HepG2 (cell line): ENCODE results near the gene EFCAB13. TPM values are rescaled to one million over a fixed set of nuclear protein-coding genes. Genes with fewer than 3 reads are reported as not detected.

Experiments used
- CENPT ChIP-seq: sonication (generic); formaldehyde crosslinking; IDR thresholded peaks from 2 replicates; pipeline ENCODE4 v1.8.0; 2022; ENCODE audit warnings: low read depth, mild to moderate bottlenecking, moderate library complexity, missing genetic modification reagents
- KDM2A ChIP-seq: sonication (generic); formaldehyde crosslinking; IDR thresholded peaks from 2 replicates; pipeline ENCODE4 v1.4.0; 2020; ENCODE audit warnings: low read depth, missing genetic modification reagents, borderline replicate concordance
- KLF6 ChIP-seq: IDR thresholded peaks from 2 replicates; pipeline ENCODE4 v1.8.0; 2016; ENCODE audit warnings: missing biosample characterization, missing genetic modification reagents
- RXRB ChIP-seq: IDR thresholded peaks from 2 replicates; pipeline ENCODE4 v1.6.1; 2016; ENCODE audit warnings: borderline replicate concordance, missing genetic modification reagents, missing compliant biosample characterization
- SALL1 ChIP-seq: sonication (generic); formaldehyde crosslinking; IDR thresholded peaks from 2 replicates; pipeline ENCODE4 v1.8.0; 2022; ENCODE audit warnings: mild to moderate bottlenecking, missing genetic modification reagents
- ZBTB1 ChIP-seq: sonication (generic); formaldehyde crosslinking; IDR thresholded peaks from 2 replicates; pipeline ENCODE4 v1.4.0; 2020; ENCODE audit warnings: missing genetic modification reagents, borderline replicate concordance
- ZNF562 ChIP-seq: sonication (generic); formaldehyde crosslinking; IDR thresholded peaks from 2 replicates; pipeline ENCODE4 v1.8.0; 2022; ENCODE audit warnings: missing genetic modification reagents, borderline replicate concordance
- ZNF775 ChIP-seq: sonication (generic); formaldehyde crosslinking; IDR thresholded peaks from 2 replicates; pipeline ENCODE4 v1.4.0; 2020; ENCODE audit warnings: missing genetic modification reagents, mild to moderate bottlenecking, moderate library complexity, borderline replicate concordance
- polyA plus RNA-seq, 8 experiments: library from polyadenylated mRNA; depleted of rRNA in 3 of 8; stranded (reverse) in 7 of 8; unstranded in 1 of 8; fragments of >200 nt; fragmentation: Illumina TruSeq in 4 of 8; extraction: Trizol in 4 of 8; gene quantifications; 2 replicates each; pipeline versions ENCODE4 v1.2.1 to v1.2.3, GENCODE V29; 2011 to 2016; ENCODE audit warnings: low read depth in 4 of 8, missing spikeins in 1 of 8, mixed read lengths in 1 of 8; ENCODE audit not compliant: insufficient read depth in 1 of 8
- total RNA-seq, 5 experiments: library from RNA; depleted of rRNA; stranded (reverse); fragments of >200 nt; fragmentation: Illumina TruSeq; extraction: Trizol; gene quantifications; 2 replicates each; pipeline ENCODE4 v1.2.3, GENCODE V29; 2016; ENCODE audit warnings: low read depth in 1 of 5
- TF ChIP-seq, protein P1 (sequence below): sonication (generic); formaldehyde crosslinking; IDR thresholded peaks from 2 replicates; pipeline ENCODE4 v1.4.0; 2020; ENCODE audit warnings: missing genetic modification reagents, low read depth, mild to moderate bottlenecking, borderline replicate concordance
- TF ChIP-seq, protein P2 (sequence below): sonication (generic); formaldehyde crosslinking; IDR thresholded peaks from 2 replicates; pipeline ENCODE4 v1.4.0; 2020; ENCODE audit warnings: mild to moderate bottlenecking, missing genetic modification reagents
- TF ChIP-seq, protein P3 (sequence below): sonication (generic); formaldehyde crosslinking; IDR thresholded peaks from 2 replicates; pipeline ENCODE4 v1.4.0; 2020; ENCODE audit warnings: missing genetic modification reagents, mild to moderate bottlenecking, borderline replicate concordance
- TF ChIP-seq, protein P4 (sequence below): sonication (generic); formaldehyde crosslinking; IDR thresholded peaks from 2 replicates; pipeline ENCODE4 v1.5.0; 2020; ENCODE audit warnings: mild to moderate bottlenecking, missing genetic modification reagents, borderline replicate concordance

The EFCAB13 gene
- total and polyA plus RNA-seq, 2 of the 13 experiments (the other 11 are each of a cell fraction or from before 2014, with no cell fraction given), result 0.22 to 0.71 TPM

DNA sequence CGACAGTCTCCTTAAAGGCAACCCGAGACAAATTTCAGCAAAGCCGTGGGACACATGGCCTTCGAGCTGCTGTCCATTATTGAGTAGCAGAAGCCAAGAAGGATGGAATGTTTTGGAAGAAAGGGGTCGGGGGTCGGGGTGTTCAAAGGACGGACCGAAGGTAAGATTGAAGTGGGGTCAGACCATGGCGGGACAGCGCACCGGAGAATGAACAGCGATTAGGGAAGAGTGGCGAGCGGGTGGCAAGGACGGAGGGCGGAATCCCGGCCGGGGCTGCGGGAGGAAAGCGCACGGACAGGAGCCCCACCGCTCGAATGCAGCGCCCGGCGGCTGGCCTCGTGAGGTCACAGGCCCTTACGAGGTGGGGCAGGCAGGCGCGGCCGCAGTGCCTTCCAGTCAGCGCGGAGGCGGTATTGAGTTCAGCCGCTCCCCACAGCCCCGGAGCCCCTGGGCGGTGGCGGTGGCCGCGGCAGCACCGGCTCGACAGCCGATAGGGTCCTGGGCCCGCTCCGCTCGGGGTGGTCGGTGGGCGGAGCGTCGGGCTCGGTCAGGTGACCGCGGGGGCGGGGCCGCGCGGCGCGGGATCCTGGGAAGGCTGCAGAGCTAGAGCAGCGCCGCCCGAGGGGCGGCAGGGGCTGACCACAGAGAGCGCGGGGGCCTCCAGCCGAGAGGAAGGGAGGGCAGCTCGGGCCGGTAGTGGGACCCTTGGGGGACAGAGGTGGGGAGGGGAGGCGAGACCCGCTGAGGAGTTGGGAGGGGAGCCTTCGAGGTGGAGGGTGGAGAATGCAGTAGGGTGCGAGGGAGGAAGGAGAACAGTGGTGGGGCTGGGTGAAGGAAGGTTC, at the start of gene EFCAB13 (continued):
- TF ChIP-seq, protein P1, sequence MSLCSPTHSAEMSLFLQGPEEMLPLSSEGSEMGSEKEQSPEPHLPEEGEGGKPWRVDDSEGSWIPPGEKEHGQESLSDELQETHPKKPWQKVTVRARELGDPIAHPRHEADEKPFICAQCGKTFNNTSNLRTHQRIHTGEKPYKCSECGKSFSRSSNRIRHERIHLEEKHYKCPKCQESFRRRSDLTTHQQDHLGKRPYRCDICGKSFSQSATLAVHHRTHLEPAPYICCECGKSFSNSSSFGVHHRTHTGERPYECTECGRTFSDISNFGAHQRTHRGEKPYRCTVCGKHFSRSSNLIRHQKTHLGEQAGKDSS (CRISPR knock-in tag), result peak; percentile 88; the same call in 1 of the 2 replicates
- peak; percentile 98 for TF ChIP-seq SALL1 (CRISPR knock-in tag)
- TF ChIP-seq, protein P2, sequence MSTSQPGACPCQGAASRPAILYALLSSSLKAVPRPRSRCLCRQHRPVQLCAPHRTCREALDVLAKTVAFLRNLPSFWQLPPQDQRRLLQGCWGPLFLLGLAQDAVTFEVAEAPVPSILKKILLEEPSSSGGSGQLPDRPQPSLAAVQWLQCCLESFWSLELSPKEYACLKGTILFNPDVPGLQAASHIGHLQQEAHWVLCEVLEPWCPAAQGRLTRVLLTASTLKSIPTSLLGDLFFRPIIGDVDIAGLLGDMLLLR (CRISPR knock-in tag), result peak; percentile 98
- peak; percentile 78; the same call in 1 of the 2 replicates for TF ChIP-seq ZBTB1 (CRISPR knock-in tag)
- TF ChIP-seq KLF6 (CRISPR knock-in tag), result peak; percentile 98
- TF ChIP-seq, protein P3, sequence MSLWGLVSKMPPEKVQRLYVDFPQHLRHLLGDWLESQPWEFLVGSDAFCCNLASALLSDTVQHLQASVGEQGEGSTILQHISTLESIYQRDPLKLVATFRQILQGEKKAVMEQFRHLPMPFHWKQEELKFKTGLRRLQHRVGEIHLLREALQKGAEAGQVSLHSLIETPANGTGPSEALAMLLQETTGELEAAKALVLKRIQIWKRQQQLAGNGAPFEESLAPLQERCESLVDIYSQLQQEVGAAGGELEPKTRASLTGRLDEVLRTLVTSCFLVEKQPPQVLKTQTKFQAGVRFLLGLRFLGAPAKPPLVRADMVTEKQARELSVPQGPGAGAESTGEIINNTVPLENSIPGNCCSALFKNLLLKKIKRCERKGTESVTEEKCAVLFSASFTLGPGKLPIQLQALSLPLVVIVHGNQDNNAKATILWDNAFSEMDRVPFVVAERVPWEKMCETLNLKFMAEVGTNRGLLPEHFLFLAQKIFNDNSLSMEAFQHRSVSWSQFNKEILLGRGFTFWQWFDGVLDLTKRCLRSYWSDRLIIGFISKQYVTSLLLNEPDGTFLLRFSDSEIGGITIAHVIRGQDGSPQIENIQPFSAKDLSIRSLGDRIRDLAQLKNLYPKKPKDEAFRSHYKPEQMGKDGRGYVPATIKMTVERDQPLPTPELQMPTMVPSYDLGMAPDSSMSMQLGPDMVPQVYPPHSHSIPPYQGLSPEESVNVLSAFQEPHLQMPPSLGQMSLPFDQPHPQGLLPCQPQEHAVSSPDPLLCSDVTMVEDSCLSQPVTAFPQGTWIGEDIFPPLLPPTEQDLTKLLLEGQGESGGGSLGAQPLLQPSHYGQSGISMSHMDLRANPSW, result no peak; the same call in 1 of the 2 replicates
- peak; percentile 93 for TF ChIP-seq CENPT (CRISPR knock-in tag)
- TF ChIP-seq ZNF562 (CRISPR knock-in tag), result peak; percentile 94; the same call in 1 of the 2 replicates
- TF ChIP-seq ZNF775 (CRISPR knock-in tag), result 0 out of 2 replicates have a peak, but pooled peaks have one; percentile 17
- TF ChIP-seq, protein P4, sequence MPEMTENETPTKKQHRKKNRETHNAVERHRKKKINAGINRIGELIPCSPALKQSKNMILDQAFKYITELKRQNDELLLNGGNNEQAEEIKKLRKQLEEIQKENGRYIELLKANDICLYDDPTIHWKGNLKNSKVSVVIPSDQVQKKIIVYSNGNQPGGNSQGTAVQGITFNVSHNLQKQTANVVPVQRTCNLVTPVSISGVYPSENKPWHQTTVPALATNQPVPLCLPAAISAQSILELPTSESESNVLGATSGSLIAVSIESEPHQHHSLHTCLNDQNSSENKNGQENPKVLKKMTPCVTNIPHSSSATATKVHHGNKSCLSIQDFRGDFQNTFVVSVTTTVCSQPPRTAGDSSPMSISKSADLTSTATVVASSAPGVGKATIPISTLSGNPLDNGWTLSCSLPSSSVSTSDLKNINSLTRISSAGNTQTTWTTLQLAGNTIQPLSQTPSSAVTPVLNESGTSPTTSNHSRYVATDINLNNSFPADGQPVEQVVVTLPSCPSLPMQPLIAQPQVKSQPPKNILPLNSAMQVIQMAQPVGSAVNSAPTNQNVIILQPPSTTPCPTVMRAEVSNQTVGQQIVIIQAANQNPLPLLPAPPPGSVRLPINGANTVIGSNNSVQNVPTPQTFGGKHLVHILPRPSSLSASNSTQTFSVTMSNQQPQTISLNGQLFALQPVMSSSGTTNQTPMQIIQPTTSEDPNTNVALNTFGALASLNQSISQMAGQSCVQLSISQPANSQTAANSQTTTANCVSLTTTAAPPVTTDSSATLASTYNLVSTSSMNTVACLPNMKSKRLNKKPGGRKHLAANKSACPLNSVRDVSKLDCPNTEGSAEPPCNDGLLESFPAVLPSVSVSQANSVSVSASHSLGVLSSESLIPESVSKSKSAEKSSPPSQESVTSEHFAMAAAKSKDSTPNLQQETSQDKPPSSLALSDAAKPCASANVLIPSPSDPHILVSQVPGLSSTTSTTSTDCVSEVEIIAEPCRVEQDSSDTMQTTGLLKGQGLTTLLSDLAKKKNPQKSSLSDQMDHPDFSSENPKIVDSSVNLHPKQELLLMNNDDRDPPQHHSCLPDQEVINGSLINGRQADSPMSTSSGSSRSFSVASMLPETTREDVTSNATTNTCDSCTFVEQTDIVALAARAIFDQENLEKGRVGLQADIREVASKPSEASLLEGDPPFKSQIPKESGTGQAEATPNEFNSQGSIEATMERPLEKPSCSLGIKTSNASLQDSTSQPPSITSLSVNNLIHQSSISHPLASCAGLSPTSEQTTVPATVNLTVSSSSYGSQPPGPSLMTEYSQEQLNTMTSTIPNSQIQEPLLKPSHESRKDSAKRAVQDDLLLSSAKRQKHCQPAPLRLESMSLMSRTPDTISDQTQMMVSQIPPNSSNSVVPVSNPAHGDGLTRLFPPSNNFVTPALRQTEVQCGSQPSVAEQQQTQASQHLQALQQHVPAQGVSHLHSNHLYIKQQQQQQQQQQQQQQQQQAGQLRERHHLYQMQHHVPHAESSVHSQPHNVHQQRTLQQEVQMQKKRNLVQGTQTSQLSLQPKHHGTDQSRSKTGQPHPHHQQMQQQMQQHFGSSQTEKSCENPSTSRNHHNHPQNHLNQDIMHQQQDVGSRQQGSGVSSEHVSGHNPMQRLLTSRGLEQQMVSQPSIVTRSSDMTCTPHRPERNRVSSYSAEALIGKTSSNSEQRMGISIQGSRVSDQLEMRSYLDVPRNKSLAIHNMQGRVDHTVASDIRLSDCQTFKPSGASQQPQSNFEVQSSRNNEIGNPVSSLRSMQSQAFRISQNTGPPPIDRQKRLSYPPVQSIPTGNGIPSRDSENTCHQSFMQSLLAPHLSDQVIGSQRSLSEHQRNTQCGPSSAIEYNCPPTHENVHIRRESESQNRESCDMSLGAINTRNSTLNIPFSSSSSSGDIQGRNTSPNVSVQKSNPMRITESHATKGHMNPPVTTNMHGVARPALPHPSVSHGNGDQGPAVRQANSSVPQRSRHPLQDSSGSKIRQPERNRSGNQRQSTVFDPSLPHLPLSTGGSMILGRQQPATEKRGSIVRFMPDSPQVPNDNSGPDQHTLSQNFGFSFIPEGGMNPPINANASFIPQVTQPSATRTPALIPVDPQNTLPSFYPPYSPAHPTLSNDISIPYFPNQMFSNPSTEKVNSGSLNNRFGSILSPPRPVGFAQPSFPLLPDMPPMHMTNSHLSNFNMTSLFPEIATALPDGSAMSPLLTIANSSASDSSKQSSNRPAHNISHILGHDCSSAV (CRISPR knock-in tag), result no peak
- TF ChIP-seq RXRB (CRISPR knock-in tag), result peak; percentile 54; the same call in 1 of the 2 replicates
- peak; percentile 93; the same call in 1 of the 2 replicates for TF ChIP-seq KDM2A (CRISPR knock-in tag)
